HG02943 (cell line): ENCODE data around the gene CHD5.

Source experiments
- ATAC-seq: cut with Tn5 transposase; IDR thresholded peaks from one replicate; pipeline ENCODE4 v1.9.1; 2021; ENCODE audit warnings: mild to moderate bottlenecking, low read depth, moderate library complexity; ENCODE audit not compliant: unreplicated experiment

Gene CHD5

DNA sequence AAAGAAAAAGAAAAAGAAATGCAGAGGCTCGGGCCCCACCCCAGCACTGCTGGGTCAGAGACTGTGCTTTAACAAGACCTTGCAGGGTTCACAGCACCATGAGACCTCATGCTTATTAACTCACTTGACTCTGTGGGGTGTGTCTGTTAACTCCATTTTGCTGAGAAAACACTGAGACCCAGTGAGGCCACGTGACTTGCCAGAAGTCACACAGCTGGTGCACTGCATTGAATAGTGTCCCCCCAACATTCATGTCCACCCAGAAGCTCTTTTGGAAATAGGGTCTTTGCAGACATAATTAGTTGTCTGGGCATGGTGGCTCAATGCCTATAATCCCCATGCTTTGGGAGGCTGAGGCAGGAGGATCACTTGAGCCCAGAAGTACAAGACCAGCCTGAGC is 39.7 kb downstream of the CHD5 start:
- no peak for ATAC-seq

DNA sequence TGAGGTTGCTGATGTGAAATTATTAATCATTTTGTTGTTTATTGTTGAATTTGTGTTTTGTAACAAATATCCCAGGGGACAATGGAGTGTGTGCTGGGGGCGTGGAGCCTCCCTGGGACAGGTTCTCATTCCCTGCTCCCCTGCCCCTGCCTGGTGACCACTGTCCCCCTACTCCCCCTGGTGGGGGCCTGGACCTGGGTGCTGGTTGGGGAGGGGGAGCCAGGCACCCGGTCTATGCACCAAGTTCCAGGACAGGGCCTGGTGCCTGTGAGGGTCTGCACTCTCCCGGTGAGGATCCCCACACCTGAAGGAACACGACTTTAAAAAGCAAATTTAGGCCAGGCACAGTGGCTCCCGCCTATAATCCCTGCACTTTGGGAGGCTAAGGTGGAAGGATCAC is 42.4 kb downstream of the CHD5 start:
- ATAC-seq: no peak

DNA sequence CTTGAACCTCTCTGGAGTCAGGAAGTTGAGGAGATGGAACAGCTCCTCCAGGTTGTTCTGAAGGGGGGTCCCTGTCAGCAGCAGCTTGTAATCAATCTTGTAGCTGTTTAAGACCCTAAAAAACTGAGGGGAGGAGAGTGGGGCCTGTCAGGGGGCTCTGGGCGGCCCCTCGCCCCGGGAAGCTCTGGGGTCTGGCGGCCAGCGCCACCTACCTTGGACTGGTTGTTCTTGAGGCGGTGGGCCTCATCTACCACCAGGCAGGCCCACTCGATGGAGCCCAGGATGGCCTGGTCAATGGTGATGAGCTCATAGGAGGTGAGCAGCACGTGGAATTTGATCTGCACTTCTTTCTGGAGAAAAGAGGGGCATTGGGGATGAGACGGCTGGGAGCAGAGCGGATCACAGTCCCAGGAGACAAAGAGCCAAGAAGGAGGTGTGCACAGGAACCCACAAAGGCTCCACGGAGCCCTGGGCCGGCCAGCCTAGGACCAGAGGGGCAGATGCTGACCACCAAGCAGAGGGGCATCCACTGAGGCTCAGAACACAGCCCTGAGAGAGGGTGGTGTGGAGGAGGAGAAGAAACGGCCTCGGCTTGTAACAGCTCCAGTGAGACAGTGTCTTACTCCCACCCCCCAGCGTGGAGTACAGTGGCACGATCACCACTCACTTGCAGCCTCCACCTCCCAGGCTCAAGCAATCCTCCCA is 43.5 kb downstream of the CHD5 start:
- no peak for ATAC-seq

DNA sequence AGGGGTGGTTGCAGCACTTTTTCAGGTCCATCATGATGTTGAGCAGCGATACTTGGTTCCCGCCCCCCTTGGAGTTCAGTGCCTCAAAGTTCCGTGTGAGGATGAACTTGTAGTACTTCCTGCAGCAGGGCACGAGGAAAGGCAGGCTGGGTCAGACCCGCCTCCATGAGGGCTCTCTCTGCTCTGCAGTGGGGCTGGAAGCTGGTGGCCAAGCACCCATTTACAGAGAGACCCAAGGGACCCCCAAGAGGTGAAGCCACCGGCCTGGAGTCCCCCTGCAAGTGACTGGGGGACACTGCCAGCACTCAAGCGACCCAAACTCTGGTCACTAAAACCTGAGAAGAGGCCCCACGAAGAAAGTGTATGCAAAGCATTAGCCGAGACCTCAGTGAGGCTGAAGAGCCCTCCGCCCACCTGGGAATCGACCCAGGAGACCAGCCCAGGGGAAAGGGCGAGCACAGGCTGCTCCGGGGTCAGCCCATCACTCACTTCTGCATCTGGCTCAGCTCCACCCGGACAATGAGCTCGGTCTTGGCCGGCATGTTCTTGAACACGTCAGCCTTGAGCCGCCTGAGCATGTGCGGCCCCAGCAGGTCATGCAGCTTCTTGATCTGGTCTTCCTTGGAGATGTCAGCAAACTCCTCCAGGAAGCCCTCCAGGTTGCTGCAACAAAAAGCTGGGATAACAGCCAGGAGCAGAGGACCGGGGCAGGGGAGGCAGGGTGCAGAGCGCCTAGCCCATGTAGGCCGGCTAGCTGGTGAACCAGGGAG is 45.2 kb downstream of the CHD5 start:
- no peak for ATAC-seq

DNA sequence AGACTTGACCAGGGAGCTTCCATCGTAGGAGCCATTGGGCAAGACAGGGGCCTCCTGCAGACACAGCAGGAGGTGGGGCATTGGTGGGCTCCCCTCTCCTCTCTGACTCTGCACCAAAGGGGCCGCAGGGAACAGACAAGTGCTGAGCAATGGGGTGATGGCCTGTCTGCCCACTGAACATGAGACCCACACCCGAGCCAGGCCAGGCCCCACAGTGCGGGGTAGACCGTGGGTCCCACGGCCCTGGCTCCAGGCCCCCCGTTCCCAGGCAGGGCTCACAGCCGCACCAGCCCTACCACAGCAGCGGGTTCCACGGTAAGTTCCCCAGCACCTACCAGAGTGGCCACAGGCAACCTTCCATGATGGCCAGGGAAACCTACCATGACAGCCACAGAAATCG is 45.9 kb downstream of the CHD5 start:
- no peak for ATAC-seq

DNA sequence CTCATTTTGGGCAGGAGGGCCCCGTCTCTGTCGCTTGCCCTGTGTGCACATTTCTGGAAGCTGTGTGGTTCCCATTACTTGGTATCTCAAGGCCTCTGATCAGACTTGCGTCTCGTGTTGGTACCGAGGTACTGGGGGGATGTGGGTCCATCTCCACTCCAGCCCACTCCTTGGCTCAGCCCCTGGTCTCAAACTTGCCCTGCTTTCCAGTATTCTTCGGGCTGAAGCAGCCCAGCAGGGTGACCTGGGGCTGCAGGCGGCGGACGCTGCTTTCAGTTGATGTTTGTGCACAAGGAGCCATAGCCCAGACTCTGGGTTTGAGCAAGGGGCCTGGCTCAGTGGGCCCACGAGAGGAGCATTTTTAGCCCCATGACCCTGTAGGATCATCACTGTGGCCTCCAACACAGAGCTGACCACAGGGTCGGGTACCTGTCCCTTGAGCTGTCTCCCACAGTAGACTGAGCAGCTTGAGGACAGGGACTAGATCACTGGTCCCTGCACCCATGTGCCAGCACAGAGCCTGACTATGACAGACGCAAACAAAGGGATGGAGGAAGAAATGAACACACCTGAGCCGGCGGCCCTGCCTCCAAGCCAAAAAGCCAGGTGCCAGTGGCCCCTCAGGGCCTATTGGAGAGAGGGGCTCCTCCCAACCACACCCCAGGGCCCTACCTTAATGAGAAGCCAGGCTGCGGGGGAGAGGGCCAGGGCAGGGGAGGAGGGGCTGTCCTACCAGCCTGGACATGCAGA is 46.8 kb downstream of the CHD5 start:
- ATAC-seq: no peak

DNA sequence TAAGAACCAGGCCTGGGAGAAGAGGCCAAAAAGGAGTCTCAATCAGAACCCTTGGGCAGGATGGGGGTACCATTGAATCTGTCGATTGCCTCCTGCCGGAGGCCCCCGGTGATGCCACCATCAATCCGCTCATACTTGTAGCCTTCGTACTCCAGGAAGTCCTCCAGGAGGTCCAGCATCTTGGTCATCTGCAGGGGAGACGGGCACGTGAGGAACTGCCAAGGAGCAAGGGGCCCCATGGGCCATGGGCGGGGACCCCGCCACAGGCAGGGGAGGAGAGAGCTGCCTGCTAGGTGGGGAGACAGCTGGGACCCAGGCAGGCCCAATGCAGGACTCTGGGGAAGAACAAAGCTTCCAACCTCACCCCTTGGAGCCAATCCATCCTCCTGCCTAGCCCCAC is 48.6 kb downstream of the CHD5 start:
- no peak for ATAC-seq

DNA sequence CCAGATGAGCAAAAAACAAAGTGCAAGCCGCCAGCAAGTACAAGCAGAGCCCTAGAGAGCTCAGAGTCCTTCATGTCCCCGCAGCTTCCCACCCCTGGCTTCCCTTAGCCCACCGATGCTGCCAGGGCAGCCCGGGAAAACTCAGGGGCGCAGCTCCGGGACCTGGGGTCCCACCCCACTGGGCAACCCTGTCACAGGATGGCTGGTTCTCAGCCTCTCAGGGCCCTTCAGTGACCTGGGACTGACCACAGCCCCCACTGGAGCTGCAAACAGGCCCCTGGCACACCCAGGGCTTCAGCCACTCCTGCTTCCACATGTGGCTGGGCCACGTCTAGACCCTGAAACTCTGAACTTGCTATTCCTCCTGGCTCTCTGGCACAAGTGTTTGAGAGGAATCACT is 49.5 kb downstream of the CHD5 start:
- no peak for ATAC-seq

DNA sequence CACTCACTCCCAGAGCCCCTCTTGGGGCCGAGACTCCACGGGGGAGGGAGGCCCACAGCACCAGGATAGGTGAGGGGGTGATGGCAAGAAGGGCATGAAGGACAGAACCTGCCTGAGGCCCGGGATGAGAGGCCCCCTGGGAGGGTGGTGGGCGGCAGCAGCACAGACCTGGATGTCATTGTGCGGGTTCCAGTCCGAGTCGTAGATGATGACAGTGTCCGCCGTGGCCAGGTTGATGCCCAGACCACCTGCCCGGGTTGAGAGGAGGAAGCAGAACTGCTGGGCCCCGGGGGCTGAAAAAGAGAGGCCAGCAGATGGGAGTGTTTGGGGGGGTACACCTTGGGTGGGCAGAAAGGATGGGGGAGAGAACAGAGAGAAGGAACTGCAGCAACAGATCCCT is 50.1 kb downstream of the CHD5 start:
- no peak for ATAC-seq

DNA sequence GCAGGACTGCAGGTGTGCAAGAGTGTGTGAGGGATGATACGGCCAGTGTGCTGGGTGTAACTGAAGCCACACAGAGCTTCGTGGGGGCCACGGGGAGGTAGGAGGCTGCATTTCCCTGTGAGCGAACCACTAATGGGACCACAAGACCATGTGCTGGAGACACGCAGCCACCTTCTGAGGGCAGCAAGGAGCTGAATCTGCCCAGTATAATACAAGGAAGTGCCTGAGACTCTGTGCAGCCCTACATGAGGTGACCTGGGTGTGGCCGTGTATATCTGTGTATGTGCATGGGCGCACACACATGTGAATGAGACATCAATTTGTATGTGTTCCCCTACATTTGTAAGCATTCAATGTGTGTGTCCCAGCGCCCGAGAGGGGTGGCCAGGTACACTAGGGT is 50.8 kb downstream of the CHD5 start:
- no peak for ATAC-seq

DNA sequence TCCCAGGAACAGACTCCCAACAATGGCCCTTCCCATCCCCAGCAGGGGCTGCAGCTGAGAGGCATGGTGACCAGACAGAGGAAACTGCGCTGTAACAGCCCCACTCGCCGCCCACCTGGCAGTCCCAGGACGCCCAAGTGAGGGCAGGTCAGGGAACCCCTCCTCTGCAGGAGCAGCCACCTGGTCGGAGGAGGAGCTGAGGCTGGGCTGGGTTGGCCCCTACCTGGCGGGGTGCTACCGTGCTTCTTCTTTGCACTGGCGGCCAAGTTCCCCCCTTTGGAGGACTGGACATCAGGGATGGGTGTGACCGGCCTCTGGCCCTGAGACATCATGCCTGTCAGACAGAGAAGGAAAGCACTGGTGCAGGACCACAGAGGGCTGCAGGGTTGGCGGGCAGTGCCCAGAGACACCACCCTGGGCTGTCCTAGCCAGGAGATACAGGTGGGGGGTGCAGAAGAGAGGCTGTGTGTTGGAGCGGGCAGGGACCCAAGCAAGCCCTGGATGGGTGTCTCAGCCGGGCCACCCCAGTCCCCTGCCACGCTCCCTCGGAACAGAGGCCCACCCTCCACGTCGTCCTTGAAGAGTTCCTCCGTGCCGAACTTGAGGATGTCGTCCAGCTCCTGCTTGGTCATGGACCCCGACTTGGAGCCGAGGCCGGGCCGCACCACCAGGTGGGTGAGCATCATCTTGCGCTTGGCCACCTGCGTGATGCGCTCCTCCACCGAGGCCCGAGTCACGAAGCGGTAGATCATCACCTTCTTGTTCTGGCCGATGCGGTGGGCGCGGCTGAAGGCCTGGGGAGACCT is 51.6 kb downstream of the CHD5 start:
- ATAC-seq: no peak

DNA sequence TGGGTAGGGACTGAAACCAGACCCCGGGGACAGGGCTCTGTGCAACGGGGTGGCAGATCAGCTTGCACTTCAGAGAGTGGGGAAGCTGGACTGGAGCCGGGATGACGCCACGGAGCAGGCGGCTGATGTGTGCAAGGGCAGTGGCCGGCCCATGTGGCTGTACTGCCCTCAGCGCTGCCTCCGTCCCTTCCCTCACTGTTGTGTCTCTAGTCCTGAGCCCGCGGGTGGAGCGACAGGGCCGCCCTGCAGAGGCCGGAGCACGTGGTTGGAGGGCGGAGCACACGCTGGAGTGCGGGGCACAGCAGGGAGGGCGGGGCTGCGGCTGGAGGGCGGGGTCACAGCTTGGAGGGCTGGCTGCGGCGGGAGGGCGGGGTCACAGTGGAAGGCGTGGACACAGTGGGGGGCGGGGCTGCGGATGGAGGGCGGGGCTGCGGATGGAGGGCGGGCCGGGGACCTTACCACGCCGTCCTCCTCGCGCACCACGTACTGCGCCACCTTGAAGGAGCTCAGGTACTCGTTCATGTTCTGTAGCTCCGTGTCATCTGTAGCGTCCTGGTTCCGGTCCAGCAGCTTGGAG is 52.4 kb downstream of the CHD5 start:
- no peak for ATAC-seq

DNA sequence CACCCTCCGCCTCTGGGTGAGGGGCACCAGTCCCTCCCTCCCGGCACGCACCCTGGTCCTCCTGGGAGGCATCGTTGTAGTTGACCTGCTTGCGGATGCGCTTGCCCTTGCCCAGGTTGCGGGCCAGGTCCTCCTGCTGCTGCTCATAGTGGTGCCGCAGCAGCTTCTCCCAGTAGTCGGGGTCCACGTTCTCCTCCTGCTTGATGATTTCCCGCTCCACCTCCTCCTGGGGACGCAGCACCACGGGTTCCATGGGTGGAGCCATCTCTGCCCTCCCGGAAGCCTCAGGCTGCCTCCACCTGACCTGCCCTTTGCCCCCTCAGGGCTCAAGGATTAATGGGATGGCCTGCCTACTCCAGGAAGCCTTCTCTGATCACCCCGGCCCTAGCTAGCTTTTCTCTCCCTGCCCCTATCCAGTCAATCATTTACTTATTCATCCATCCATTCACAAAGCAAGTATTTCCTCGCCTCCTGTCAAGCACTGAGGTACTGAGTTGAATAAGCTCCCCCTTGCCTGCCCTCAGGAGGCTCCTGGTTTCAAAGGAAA is 53.5 kb downstream of the CHD5 start:
- ATAC-seq: no peak

DNA sequence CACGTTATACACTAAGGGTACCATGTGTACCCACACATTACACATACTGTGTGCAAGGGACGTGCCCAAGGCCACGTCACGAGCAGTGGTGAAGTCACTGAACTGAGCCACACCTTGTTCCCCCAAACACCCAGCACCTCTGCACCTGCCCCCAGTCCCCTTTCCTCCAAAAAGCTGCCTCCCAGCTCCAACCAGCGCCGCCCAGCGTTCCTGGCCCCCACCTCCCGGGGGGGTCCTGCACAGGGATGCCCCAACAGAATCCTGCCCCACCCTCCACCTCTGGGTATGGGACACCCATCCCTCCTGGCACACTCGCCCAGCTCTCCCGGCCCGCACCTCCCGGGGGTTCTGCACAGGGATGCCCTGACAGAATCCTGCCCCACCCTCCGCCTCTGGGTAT is 54.1 kb downstream of the CHD5 start:
- no peak for ATAC-seq

DNA sequence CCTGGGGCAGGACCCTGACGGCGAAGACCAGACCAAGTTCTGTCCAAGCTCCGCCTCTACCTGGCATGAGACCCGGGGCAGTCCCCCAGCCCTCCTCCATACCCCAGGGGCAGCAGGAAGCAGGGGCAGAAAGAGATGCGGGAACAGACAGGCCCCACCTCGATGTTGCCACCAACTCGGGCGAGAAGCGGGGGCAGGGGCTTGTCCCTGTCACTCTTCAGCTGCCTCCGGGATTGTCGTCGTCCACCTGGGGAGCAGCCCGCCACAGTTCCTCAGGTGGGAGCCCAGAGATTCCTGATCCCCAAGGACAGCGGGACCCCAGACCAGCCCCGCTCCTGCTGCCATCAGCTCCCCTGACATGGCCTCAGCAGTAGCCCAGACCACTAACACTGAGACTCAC is 54.8 kb downstream of the CHD5 start:
- no peak for ATAC-seq

DNA sequence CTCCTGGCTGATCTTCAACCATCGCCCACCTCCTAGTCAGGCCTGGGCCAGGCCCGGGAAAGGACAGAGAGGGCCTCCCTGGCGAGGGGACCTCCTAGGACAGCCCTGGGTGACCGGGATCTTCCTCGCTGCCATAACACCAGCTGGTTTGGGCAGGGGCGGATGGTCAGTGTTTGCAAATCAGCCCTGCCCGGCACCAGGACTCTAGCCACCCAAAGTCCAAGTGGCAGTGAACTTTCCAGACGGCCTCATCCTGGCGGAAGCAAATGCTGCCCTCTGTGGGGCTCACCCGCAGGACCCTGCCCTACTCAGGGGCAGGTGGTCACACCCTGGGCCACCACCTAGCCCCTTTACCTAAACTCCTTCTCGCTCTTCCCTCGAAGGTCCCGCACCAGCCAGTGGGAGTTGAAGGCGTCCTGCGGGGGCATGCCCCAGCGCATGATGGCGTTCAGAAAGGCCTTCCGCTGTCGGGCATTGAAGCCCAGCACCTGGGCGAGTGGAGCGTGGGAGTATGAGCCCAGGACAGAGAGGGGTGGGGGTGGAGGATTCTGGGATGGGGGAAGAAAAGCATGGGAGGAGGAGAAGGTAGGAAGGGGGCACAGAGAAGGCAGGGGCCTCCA is 55.3 kb downstream of the CHD5 start:
- no peak for ATAC-seq

DNA sequence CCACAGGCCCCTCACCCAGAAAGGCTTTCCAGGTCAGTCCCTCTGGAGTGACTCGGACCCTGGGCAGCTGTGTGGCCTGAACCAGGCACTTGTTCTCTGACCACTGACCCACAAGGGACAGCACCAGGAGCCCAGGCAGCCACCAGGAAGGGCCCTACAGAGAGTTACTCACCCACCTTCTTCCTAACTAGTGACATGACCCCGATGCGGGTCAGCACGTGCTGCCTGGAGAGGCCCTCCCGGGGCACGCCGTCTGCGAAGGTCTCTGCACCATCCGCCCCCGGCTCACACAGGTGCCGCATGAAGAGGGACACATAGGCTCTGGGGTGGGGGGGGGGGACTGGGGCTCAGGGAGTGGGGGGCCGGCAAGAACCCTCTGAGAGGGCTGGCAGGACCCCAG is 55.8 kb downstream of the CHD5 start:
- ATAC-seq: no peak

DNA sequence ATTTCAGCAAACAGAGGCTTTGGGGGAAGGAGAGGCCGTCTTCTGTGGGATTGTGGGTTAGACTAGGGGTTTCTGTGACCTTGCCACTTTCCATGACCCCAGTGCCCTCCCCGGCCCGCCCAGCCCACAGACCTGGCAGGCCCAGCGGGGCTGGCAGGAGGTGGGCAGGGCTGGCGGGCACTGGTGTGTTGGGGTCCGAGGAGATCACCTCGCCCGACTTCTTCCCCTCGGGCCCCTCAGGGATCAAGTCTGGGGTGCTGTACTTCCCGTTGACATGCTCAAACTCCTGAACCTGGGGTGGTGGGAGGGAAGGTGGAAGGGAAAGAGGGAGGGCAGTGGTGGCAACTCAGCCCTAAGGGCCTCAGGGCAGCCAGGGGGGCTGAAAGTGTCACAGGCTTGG is 56.3 kb downstream of the CHD5 start:
- ATAC-seq: no peak

DNA sequence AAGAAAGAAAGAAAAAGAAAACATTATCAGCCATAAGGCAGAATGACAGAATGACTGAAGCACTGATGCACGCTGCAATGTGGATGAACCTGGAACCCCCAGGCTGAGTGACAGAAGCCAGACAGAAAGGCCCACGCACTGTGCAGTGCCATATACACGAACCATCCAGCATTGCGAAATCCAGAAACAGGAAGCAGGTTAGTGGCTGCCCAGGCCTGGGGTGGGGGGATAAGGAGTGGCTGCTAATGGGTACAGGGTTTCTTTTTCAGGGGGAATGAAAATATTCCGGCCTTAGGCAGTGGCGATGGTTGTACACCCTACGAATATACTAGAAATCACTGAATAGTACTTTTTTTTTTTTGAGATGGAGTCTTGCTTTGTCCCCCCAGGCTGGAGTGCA is 57.0 kb downstream of the CHD5 start:
- ATAC-seq: no peak
